GM23248 (cell line): ENCODE measurements around the gene FGGY.

Source experiments
- EZH2 ChIP-seq: fragments of 200-600 bp; sonication (generic); IDR thresholded peaks from 2 replicates; pipeline ENCODE4 v1.6.1; 2018; ENCODE audit warnings: antibody characterized with exemption, mild to moderate bottlenecking; ENCODE audit not compliant: insufficient read depth, poor library complexity, severe bottlenecking
- EZH2phosphoT487 ChIP-seq: fragments of 200-600 bp; sonication (generic); IDR thresholded peaks from 2 replicates; pipeline ENCODE4 v1.6.1; 2018; ENCODE audit warnings: antibody characterized with exemption, moderate library complexity, mild to moderate bottlenecking, low read depth; ENCODE audit not compliant: insufficient read depth

GRCh38 chr1:59408608-59409240 lies 111.8 kb downstream of the FGGY start:
- TF ChIP-seq EZH2 = no peak
- no peak for TF ChIP-seq EZH2phosphoT487
